ENCODE data around the gene PEX14.

DNA sequence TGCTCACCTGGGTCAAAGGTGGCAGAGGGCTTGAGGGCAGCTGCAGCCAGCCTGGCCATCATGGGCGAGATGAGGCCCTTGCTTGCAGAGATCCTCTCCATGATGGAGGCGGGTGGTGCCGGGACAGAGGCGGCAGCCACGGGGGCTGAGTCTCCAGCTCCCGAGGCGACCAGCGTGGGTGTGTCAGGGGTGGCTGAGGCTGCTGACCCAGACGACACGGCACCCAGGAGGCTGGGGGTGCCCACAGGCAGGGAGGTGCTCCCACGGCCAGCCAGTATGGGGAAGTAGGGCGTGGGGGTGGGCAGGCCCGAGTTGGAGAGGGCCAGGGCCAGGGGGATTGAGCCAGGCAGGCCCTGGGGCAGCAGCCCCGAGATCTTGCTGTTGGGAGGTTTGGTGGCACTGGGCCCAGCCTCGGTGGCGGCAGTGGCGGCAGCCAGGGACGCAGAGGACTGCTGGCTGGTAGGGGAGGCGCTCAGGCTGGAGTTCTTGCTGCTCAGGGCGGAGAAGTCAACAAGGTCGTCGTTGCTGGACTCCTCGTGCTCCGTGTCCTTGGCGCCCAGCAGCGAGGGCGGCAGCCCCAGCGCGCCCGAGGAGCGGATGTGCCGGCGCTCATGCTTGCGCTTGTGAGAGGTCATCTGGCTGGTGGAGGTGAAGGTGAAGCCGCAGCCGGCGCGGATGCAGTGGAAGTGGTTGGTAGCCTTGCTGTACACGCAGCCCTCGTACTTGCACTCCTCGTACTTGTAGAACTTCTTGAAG, 178.8 kb downstream of the PEX14 start:
- TF ChIP-seq POLR2A (IDR thresholded peaks at IDR 0.05) (no peak), CTCF (IDR thresholded peaks at IDR 0.05) (no peak), POLR2AphosphoS5 (IDR thresholded peaks at IDR 0.05) (peak in 2 of 3 donors; percentile 2 to 9), EP300 (IDR thresholded peaks at IDR 0.05) (no peak)
